Thyroid gland (tissue), 4 donors: Measurements from ENCODE around the gene SEMA5A. TPM values are rescaled to one million over a fixed set of nuclear protein-coding genes. Genes with fewer than 3 reads are reported as not detected.

Experiments
- DNase-seq, 2 donors: peaks; one replicate each; pipeline ENCODE4 v3.0.0-alpha.2; 2019
- H3K27ac ChIP-seq, 3 donors: fragments of 200-600 bp; sonication (generic); 1 replicate in 2 of 3; 2 replicates in 1 of 3; pipeline ENCODE4 v1.5.1; 2016 to 2019; ENCODE audit warnings: mild to moderate bottlenecking in 1 of 3, moderate library complexity in 1 of 3
- H3K27me3 ChIP-seq: fragments of 200-600 bp; sonication (generic); one replicate; pipeline ENCODE4 v1.5.1; 2019
- H3K36me3 ChIP-seq, 2 donors: fragments of 200-600 bp; sonication (generic); one replicate each; pipeline ENCODE4 v1.5.1; 2016 to 2019
- H3K4me1 ChIP-seq, 2 donors: fragments of 200-600 bp; sonication (generic); one replicate each; pipeline ENCODE4 v1.5.1; 2017 to 2019
- H3K4me3 ChIP-seq, 3 donors: fragments of 200-600 bp; sonication (generic); replicated peaks in 1 of 3; 1 replicate in 2 of 3; 2 replicates in 1 of 3; pipeline ENCODE4 v1.5.1; 2016; ENCODE audit warnings: mild to moderate bottlenecking in 1 of 3
- H3K9me3 ChIP-seq: fragments of 200-600 bp; sonication (generic); one replicate; pipeline ENCODE4 v1.5.1; 2017
- POLR2A ChIP-seq, 2 donors: fragments of 450-650 bp; IDR thresholded peaks; one replicate each; pipeline ENCODE4 v1.6.1; 2017; ENCODE audit warnings: antibody characterized with exemption in 2 of 2, mild to moderate bottlenecking in 2 of 2, moderate library complexity in 1 of 2
- WGBS, 2 donors: methylation state at CpG; one replicate each; pipeline ENCODE4 v1.1.5; 2017; 5-methylcytosine and 5-hydroxymethylcytosine counted together
- intact Hi-C: fragments of 100-400 bp; cut with DNase I; formaldehyde crosslinking; loops from one replicate; pipeline ENCODE4 v1.15.1; 2023
- total RNA-seq, 4 donors: library from RNA; depleted of rRNA; stranded (reverse); fragments of >200 nt; gene quantifications; one replicate each; pipeline ENCODE4 v1.2.3, GENCODE V29; 2016
- TF ChIP-seq, protein P1 (sequence below), 6 experiments: fragments of 200-600 bp in 3 of 6; fragments of 450-650 bp in 3 of 6; sonication (generic) in 3 of 6; IDR thresholded peaks; one replicate each; pipeline ENCODE4 v1.5.1; 2016 to 2019; ENCODE audit warnings: antibody characterized with exemption in 6 of 6, mild to moderate bottlenecking in 2 of 6, inconsistent platforms in 1 of 6, moderate library complexity in 1 of 6

The SEMA5A gene
- total RNA-seq, 4 donors from 2014 or later, result 1.8 to 8.4 (median 3.8) TPM

DNA sequence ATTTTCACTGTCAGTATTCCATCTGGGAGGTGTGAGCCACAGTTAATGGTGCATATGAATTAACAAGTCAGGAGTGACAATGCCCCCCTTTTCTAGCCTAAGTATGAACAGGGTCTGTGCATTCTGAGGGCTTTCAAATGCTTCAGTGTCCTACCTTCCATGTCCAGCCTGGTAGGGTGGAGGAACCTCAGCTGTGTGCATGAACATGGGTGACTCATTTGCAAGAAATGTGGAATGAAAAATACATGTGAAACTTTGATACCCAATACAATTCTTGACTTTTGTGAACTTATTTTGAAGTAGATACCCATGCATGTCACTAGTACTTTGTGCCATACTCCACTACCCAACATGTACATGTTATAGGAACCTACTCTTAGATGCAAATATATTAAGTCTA lies 375.8 kb downstream of the SEMA5A start:
- Histone ChIP-seq H3K9me3 (no peaks in the 10 kb centered on the region), H3K36me3 (no peaks in the 10 kb centered on the region), H3K27me3 (no peaks in the 10 kb centered on the region), H3K27ac (no peak overlapping the region), H3K4me1 (no peaks in the 10 kb centered on the region), H3K4me3 (no peak overlapping the region)
- intact Hi-C loops, result no loop called here
- no peak for TF ChIP-seq POLR2A (IDR thresholded peaks at IDR 0.05)
- TF ChIP-seq, protein P1, sequence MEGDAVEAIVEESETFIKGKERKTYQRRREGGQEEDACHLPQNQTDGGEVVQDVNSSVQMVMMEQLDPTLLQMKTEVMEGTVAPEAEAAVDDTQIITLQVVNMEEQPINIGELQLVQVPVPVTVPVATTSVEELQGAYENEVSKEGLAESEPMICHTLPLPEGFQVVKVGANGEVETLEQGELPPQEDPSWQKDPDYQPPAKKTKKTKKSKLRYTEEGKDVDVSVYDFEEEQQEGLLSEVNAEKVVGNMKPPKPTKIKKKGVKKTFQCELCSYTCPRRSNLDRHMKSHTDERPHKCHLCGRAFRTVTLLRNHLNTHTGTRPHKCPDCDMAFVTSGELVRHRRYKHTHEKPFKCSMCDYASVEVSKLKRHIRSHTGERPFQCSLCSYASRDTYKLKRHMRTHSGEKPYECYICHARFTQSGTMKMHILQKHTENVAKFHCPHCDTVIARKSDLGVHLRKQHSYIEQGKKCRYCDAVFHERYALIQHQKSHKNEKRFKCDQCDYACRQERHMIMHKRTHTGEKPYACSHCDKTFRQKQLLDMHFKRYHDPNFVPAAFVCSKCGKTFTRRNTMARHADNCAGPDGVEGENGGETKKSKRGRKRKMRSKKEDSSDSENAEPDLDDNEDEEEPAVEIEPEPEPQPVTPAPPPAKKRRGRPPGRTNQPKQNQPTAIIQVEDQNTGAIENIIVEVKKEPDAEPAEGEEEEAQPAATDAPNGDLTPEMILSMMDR (IDR thresholded peaks at IDR 0.05), result no peak
- no peak for DNase-seq

DNA sequence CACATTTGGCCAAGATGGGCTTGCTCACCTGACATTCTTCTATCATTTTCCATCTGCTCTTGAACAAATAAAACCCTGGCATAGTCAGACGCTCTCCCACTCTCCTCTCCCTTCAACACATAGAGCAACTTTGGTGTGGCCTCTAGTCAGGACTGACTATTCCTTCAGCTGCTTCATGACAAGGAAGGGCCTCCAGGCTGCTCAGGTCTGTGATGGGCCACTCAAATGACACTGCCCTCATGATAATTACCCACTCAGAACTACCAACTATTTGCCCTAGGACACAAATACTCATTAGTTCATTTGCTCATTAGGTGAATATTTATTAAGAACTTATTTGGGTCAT lies 376.3 kb downstream of the SEMA5A start:
- no peaks in the 10 kb centered on the region for H3K4me1 ChIP-seq

DNA sequence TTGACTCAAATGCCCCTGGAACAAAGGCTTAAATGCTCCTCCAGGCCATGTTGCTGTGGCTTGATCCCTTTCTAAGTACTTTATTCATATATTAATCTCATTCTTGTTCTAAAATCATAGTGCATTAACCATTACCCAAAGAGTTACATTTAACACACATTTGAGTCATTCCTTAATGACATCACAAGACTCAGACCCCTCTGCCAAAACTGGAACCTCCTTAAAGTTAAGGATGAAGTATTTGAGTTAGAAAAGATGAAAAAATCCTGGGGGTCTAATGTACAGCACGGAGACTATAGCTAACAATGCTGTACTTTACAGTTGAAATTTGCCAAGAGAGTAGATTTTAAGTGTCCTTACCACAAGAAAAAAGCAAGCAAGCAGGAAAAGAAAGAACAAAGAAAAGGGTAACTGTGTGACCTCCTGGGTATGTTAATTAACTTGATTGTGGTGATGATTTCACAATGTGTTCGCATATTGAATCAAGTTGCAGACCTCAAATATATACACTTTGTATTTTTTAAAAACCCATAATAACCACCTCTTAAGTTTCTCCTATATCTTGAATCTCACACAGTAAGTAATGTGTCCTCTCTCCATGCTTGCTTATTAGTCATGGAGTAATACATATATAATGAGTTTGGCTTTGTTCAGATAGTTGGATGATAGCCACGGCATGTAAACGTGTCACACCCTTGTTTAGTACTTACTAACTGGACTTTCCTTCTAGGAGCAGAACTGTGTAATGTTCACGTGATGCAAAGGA lies 376.9 kb downstream of the SEMA5A start:
- WGBS, 2 donors, result 76 to 79% methylated on average over 5 of the region's 5 CpGs
- intact Hi-C loops, result no loop called here

More for the DNA sequence above, 376.3 kb downstream of the SEMA5A start:
- intact Hi-C loops, result no loop called here
- no peaks in the 10 kb centered on the region for H3K36me3 ChIP-seq
- H3K27me3 ChIP-seq, result no peaks in the 10 kb centered on the region
- DNase-seq, result no peak
- 87 to 91% methylated on average over 1 of the region's 1 CpG for WGBS, 2 donors
- no peaks in the 10 kb centered on the region for H3K9me3 ChIP-seq
- TF ChIP-seq POLR2A (IDR thresholded peaks at IDR 0.05), result no peak
- TF ChIP-seq, protein P1 (IDR thresholded peaks at IDR 0.05), result no peak
- H3K4me3 ChIP-seq, result no peak overlapping the region
- no peak overlapping the region for H3K27ac ChIP-seq

DNA sequence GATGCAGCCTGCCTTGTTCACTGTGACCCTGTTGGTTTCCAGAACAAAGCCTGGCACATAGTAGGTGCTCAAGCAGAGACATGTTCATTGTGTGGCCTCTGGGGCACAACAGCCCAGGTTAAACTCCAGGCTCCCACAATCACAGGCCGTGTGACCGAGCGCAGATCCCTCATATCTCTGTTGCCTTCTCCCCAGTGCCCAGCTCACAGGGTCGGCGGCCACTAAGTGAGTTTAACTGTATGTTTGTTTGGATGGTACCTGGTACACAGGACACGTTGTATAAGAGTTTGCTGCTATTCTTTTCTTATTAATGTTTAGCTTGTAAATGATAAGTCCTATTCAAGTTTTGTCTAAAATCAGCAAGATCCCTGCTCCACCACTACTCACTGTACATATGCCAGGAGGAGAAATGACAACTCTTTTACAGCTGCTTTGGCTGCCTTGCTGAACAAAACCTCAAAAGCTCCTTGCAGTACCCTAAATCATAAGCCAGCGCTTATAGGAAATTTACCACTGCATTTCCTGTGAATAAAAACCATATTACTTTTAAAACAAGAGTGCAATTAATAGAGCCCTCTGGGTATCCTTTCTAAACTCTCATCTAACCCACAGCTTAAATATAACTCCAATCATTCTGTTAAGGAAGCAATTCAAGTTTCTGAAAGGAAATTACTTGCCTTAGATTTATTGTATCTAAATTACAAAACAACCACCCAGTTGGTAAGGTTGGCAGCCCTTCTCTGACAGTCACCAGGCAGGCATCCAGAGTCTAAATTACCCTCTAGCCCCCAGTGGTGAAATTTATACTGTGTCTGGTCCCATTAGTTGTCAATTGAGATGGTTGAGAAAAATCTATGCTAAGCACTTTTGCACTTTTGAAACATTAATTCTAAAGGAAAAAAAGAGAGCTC lies 379.4 kb downstream of the SEMA5A start:
- H3K4me3 ChIP-seq, result no peak overlapping the region
- intact Hi-C loops, result no loop called here
- DNase-seq, result no peak
- H3K9me3 ChIP-seq, result no peaks in the 10 kb centered on the region
- H3K36me3 ChIP-seq, result no peaks in the 10 kb centered on the region
- H3K27ac ChIP-seq, result no peak overlapping the region
- 79 to 93% methylated on average over 7 of the region's 7 CpGs for WGBS, 2 donors
- H3K4me1 ChIP-seq, result no peaks in the 10 kb centered on the region
- no peaks in the 10 kb centered on the region for H3K27me3 ChIP-seq
- no peak for TF ChIP-seq POLR2A (IDR thresholded peaks at IDR 0.05)
- TF ChIP-seq, protein P1 (IDR thresholded peaks at IDR 0.05), result no peak

More for the DNA sequence above, 376.9 kb downstream of the SEMA5A start:
- H3K9me3 ChIP-seq, result no peaks in the 10 kb centered on the region
- H3K4me3 ChIP-seq, result no peak overlapping the region
- H3K27me3 ChIP-seq, result no peaks in the 10 kb centered on the region
- TF ChIP-seq, protein P1 (IDR thresholded peaks at IDR 0.05), result no peak
- TF ChIP-seq POLR2A (IDR thresholded peaks at IDR 0.05), result no peak
- no peak overlapping the region for H3K27ac ChIP-seq
- no peak for DNase-seq
- no peaks in the 10 kb centered on the region for H3K4me1 ChIP-seq
- H3K36me3 ChIP-seq, result no peaks in the 10 kb centered on the region

DNA sequence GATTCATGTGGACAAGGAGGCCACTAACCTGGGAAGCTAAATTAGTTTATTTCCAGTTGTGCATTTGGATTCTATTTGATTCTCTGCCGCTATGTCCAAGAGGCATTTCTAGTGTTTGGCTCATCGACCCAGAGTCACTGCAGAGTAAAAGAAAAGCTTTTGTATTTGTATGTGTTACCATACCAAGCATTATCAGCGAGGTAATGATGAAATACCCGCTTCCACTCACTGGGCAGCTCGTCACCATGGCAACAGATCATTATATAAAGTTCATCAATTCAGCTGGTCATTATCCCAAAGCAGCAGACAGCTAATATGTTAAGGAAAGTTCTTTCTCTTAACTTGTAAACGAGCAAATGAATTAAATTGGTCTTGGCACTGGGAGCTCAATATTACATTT lies 380.3 kb downstream of the SEMA5A start:
- no peaks in the 10 kb centered on the region for H3K9me3 ChIP-seq
- intact Hi-C loops, result no loop called here
- no peak overlapping the region for H3K4me3 ChIP-seq
- H3K27ac ChIP-seq, result no peak overlapping the region
- DNase-seq, result no peak
- 89 to 91% methylated on average over 6 of the region's 6 CpGs for WGBS, 2 donors
- H3K4me1 ChIP-seq, result no peaks in the 10 kb centered on the region
- no peaks in the 10 kb centered on the region for H3K27me3 ChIP-seq
- H3K36me3 ChIP-seq, result no peaks in the 10 kb centered on the region
- TF ChIP-seq, protein P1 (IDR thresholded peaks at IDR 0.05), result no peak
- TF ChIP-seq POLR2A (IDR thresholded peaks at IDR 0.05), result no peak
